ENCODE results near the gene AATF. TPM values are rescaled to one million over a fixed set of nuclear protein-coding genes. Genes with fewer than 3 reads are reported as not detected.

AATF gene
- total RNA-seq, 4 donors from 2014 or later, result 26.5 to 36.2 (median 30.1) TPM

DNA sequence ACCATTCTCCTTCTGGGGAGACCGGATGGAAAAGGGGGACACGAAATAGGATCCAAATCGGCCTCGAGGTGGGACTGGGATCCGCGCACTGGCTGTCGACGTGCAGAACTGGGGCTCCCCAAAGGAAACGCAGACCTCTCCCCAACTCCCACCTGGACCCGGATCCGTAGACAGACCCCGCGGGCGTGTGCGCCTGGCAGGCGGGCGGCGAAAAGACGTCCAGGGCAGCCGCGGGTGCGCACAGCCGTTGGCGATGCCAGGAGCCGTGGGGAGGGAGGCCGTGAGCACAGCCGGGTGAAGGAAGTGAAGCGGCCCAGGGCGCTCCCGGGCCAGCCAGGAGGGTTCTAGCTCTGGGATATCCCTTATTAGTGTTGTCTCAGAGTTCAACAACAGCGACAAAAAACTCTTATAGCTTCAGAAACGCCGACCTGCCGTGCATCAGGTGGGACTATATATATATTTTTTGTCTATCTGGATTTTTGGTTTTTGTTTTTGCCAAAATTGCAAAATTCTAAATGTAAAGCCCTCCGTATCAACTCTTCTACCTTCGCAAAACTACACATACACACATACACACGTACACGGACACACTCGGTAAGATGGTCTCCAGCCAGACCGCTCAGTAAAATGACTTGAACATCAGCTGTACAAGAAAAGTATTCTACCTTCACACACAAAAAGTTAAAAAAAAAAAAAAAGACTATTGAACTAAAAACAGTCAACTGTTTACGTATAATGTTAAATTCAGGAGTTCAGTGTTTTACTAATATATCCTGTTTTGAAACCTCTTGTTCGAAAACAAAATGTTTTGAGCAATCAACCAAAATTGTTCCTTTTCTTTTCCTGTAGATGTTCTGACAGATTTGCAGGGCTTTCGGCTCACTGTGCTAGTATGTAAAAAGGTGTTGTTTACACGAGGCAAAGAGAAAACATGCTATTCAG is 5.2 kb upstream of the AATF start:
- no peak overlapping the region for H3K4me3 ChIP-seq
- DNase-seq (ENCODE audit: low spot score in 2 of 2), result no peak
- 11% methylated on average over 44 of the region's 44 CpGs for WGBS, 2 donors
- peaks cover 4 to 93% of the 10 kb centered on the region in 2 donors for H3K27me3 ChIP-seq
- H3K4me1 ChIP-seq, result peaks cover 0 to 48% (median 11%) of the 10 kb centered on the region in 4 donors
- no peak overlapping the region for H3K27ac ChIP-seq
- TF ChIP-seq POLR2A (IDR thresholded peaks at IDR 0.05) (no peak), EP300 (IDR thresholded peaks at IDR 0.05) (peak in 1 of 2 donors; percentile 62)
- TF ChIP-seq, protein P1, sequence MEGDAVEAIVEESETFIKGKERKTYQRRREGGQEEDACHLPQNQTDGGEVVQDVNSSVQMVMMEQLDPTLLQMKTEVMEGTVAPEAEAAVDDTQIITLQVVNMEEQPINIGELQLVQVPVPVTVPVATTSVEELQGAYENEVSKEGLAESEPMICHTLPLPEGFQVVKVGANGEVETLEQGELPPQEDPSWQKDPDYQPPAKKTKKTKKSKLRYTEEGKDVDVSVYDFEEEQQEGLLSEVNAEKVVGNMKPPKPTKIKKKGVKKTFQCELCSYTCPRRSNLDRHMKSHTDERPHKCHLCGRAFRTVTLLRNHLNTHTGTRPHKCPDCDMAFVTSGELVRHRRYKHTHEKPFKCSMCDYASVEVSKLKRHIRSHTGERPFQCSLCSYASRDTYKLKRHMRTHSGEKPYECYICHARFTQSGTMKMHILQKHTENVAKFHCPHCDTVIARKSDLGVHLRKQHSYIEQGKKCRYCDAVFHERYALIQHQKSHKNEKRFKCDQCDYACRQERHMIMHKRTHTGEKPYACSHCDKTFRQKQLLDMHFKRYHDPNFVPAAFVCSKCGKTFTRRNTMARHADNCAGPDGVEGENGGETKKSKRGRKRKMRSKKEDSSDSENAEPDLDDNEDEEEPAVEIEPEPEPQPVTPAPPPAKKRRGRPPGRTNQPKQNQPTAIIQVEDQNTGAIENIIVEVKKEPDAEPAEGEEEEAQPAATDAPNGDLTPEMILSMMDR (IDR thresholded peaks at IDR 0.05), result no peak
- H3K36me3 ChIP-seq, result no peaks in the 10 kb centered on the region
- no peaks in the 10 kb centered on the region for H3K9me3 ChIP-seq

DNA sequence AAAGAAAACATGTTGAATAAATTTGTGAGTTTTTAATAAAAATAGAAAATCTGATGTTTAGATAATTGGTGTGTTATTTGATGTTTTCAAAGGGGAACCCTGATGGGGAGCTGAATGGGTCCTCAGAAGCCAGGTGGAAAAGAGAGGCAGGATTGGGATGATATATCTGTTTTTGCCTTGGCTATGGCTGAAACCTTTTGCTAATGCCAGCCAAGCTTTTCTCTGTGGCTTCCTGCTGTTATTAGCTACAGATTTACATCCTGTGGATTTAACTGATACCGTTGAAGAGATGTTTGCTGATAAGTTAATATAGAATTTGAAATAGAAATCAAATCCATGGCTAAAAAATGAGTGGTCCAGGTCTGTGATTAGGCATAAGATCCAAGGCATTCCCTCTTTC is 4.2 kb upstream of the AATF start:
- H3K9me3 ChIP-seq, result no peaks in the 10 kb centered on the region
- H3K27me3 ChIP-seq, result peaks cover 4 to 83% of the 10 kb centered on the region in 2 donors
- no peaks in the 10 kb centered on the region for H3K36me3 ChIP-seq
- peaks cover 0 to 39% (median 9%) of the 10 kb centered on the region in 4 donors for H3K4me1 ChIP-seq
- no peak overlapping the region for H3K27ac ChIP-seq
- no peak for DNase-seq (ENCODE audit: low spot score in 2 of 2)
- 3 to 7% methylated on average over 1 of the region's 1 CpG for whole genome bisulfite sequencing, 2 donors
- no peak for TF ChIP-seq EP300 (IDR thresholded peaks at IDR 0.05)
- no peak for TF ChIP-seq POLR2A (IDR thresholded peaks at IDR 0.05)
- TF ChIP-seq, protein P1 (IDR thresholded peaks at IDR 0.05), result no peak
- no peak overlapping the region for H3K4me3 ChIP-seq

DNA sequence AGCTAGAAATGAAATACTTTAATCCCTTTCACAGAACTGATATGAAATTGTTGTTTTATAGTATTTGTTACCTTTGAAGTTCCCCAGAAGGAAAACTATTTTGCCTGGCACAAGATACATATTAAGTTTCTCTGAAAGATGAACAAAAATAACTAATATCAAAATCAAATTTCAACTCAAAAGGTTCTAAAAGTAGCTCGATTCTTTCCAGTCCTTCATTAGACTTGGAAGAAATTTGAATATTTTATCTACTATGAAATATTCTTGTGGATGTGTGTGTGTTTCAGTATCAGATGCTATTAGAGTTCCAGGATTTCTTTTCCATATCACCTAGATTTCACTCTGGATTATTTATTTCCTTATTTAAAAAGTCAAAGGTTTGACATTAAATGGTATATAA is 3.6 kb upstream of the AATF start:
- Histone ChIP-seq H3K27me3 (peaks cover 4 to 77% of the 10 kb centered on the region in 2 donors), H3K4me3 (no peak overlapping the region)
- 20 to 33% methylated on average over 1 of the region's 1 CpG for WGBS, 2 donors

DNA sequence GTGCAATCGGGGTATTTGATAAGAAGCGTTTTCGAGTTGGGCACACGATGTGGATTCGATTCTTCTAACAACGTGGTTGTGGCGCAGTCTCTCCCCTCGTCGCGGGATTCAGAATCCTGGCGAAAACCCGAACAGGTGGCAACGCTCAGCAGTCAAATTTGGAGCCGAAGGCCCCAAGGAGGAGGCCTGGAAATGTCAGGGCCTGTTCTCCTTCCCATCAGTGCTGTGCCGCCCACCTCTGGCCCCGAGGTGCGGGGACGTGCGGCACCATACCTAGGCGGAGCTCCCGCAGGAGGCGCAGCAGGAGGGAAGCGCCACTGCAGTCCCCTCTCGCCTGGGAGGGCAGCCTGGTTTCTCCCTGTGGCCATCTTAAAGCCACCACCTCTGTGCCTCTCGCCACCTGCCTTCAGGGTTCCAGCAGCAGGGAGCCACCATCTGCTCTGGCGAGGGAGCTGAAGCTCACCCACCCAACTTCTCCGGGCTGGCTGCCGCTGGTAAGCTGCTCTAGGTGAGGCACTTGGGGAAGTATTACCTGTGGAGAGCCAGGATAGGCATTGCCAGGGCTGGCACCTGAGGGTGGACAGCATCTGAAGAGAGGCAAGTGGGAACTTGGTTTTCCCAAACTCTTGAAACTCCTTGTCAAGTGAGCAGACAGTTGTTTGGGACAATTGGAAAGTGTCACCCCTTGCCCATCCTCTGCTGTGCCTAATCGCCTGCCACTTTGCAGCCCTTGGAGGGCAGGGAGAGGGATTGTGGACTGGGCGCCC is 2.6 kb upstream of the AATF start:
- no peak for DNase-seq (ENCODE audit: low spot score in 2 of 2)
- Histone ChIP-seq H3K9me3 (no peaks in the 10 kb centered on the region), H3K27me3 (peaks cover 4 to 67% of the 10 kb centered on the region in 2 donors), H3K4me1 (peaks cover 0 to 40% (median 16%) of the 10 kb centered on the region in 4 donors), H3K4me3 (no peak overlapping the region), H3K36me3 (no peaks in the 10 kb centered on the region), H3K27ac (no peak overlapping the region)
- WGBS, 2 donors, result 8 to 11% methylated on average over 23 to 30 of the region's 30 CpGs
- no peak for TF ChIP-seq EP300 (IDR thresholded peaks at IDR 0.05)
- TF ChIP-seq, protein P1 (IDR thresholded peaks at IDR 0.05), result no peak
- TF ChIP-seq POLR2A (IDR thresholded peaks at IDR 0.05), result no peak

More for the DNA sequence above, 3.6 kb upstream of the AATF start:
- H3K36me3 ChIP-seq, result no peaks in the 10 kb centered on the region
- H3K27ac ChIP-seq, result no peak overlapping the region
- no peak for DNase-seq (ENCODE audit: low spot score in 2 of 2)
- no peak for TF ChIP-seq EP300 (IDR thresholded peaks at IDR 0.05)
- TF ChIP-seq, protein P1 (IDR thresholded peaks at IDR 0.05), result no peak
- no peak for TF ChIP-seq POLR2A (IDR thresholded peaks at IDR 0.05)
- H3K9me3 ChIP-seq, result no peaks in the 10 kb centered on the region
- H3K4me1 ChIP-seq, result peaks cover 0 to 40% (median 14%) of the 10 kb centered on the region in 4 donors

Data from tibial nerve (tissue), 4 donors.